ENCODE data around the gene ALKAL2. TPM values are rescaled to one million over a fixed set of nuclear protein-coding genes. Genes with fewer than 3 reads are reported as not detected.

ALKAL2 gene
- total and polyA plus RNA-seq, 2 of the 13 experiments (the other 11 are each of a cell fraction or from before 2014, with no cell fraction given), result 0.22 to 1.7 TPM

DNA sequence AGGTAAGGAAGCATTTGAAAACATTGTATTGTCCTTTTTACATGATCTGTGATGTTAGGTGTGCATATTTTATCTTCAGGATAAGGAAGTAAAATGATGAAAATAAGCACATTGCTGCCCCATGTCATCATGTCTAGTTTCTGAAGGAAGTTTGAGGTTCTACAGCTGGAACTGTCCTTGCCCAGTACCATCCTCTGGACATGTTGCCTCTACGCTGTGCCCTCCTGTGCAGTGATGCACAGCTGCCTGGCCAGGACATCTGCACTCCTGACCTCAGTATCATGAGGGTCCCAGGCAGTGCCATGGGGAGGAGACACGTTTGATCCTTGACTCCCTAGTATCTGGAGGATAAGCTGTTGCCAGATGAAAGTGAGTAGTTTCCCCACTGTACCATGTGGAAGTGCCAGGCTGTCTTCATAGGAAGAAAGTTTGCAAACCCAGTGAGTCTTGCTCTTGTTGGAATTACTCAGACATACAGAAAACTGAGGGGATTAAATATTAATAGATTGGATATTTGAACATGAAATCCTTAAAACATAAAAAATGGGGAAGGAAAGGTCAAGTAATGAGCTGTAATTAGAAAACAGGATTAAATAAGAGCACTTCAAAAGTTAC, 9.5 kb downstream of the ALKAL2 start:
- Histone ChIP-seq H3K27ac (ENCODE audit: extremely low read length, insufficient read depth, low read length) (no peak overlapping the region), H3K4me1 (ENCODE audit: insufficient read depth, low read length) (peaks cover 2% of the 10 kb centered on the region; the same call in 1 of the 2 replicates), H2AFZ (ENCODE audit: low read length) (no peak overlapping the region), H3K9me3 (ENCODE audit: low read length) (no peaks in the 10 kb centered on the region), H3K9ac (ENCODE audit: insufficient read depth, low read depth, low read length) (no peak overlapping the region), H3K4me3 (replicated peaks in 1 of 3; ENCODE audit: insufficient read depth in 1 of 3, low read depth in 2 of 3, low read length in 3 of 3) (no peak overlapping the region), H3K36me3 (replicated peaks in 1 of 2; ENCODE audit: control insufficient read depth in 1 of 2, insufficient read depth in 2 of 2, low read length in 2 of 2) (peaks cover 36 to 79% of the 10 kb centered on the region in 2 experiments), H4K20me1 (ENCODE audit: insufficient read depth, low read length) (peaks cover 27% of the 10 kb centered on the region), H3K27me3 (ENCODE audit: control insufficient read depth in 1 of 2, insufficient read depth in 2 of 2, low read length in 2 of 2) (no peaks in the 10 kb centered on the region), H3K79me2 (ENCODE audit: insufficient read depth, low read length) (peaks cover 56% of the 10 kb centered on the region), H3K4me2 (ENCODE audit: low read depth, low read length) (no peak overlapping the region)
- 90% methylated on average over 2 of the region's 2 CpGs for WGBS (ENCODE audit: low lambda C conversion rate)
- ChIA-PET CTCF (ENCODE audit: low intra/inter-chr PET ratio, low total read pairs) (no interaction called here), POLR2A (interaction anchor here (0.6 kb wide), 1 partner anchor 14 kb away, joined by 3 read pairs; the partner anchor contains the start of gene ACP1)
- no TSS peak for BruUV-seq (replicated peaks)
- no peak for ATAC-seq
- TF ChIP-seq RBM22 (optimal IDR thresholded peaks at IDR 0.05; ENCODE audit: low read length) (peak; percentile 87), SMARCE1 (IDR thresholded peaks at IDR 0.05; ENCODE audit: borderline replicate concordance) (no peak)
- DNase-seq (ENCODE audit: low spot score), result no peak
- no peak for FAIRE-seq
- in situ Hi-C loops (cut with HindIII; ENCODE audit: extremely low pct_ligation_motif_present, low pct_unique_long_range_greater_than_20kb), result no loop called here
- intact Hi-C loops (cut with micrococcal nuclease; ENCODE audit: unreplicated experiment), result no loop called here

DNA sequence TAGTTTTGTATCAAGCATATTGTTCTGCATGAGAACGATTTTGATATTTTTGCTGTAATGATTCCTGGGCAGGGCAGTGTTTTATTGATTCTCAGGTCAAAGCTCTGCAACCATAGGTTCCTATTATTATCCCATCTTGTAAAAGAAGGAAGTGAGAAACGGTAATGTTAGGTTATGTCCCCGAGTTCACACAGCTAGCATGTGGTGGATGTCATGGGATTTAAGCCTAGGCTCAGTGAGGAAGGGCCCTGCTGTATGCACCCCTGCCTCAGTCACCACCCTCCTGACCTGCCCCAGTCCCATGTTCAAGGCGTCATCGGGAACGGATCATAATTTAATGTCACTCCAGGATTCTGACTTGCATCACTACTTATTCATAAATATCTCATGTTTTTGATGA, 12.4 kb downstream of the ALKAL2 start:
- in situ Hi-C loops (cut with HindIII; ENCODE audit: extremely low pct_ligation_motif_present, low pct_unique_long_range_greater_than_20kb), result no loop called here
- no peak for FAIRE-seq
- 95% methylated on average over 6 of the region's 6 CpGs for WGBS (ENCODE audit: low lambda C conversion rate)
- Histone ChIP-seq H3K27me3 (ENCODE audit: control insufficient read depth in 1 of 2, insufficient read depth in 2 of 2, low read length in 2 of 2) (no peaks in the 10 kb centered on the region), H3K9ac (ENCODE audit: insufficient read depth, low read depth, low read length) (no peak overlapping the region), H3K4me2 (ENCODE audit: low read depth, low read length) (no peak overlapping the region), H3K4me1 (ENCODE audit: insufficient read depth, low read length) (peaks cover 27% of the 10 kb centered on the region), H3K79me2 (ENCODE audit: insufficient read depth, low read length) (peaks cover 86% of the 10 kb centered on the region), H4K20me1 (ENCODE audit: insufficient read depth, low read length) (peaks cover 55% of the 10 kb centered on the region), H2AFZ (ENCODE audit: low read length) (no peak overlapping the region), H3K27ac (ENCODE audit: extremely low read length, insufficient read depth, low read length) (no peak overlapping the region), H3K36me3 (replicated peaks in 1 of 2; ENCODE audit: control insufficient read depth in 1 of 2, insufficient read depth in 2 of 2, low read length in 2 of 2) (peaks cover 39 to 95% of the 10 kb centered on the region in 2 experiments), H3K9me3 (ENCODE audit: low read length) (no peaks in the 10 kb centered on the region), H3K4me3 (replicated peaks in 1 of 3; ENCODE audit: insufficient read depth in 1 of 3, low read depth in 2 of 3, low read length in 3 of 3) (no peak overlapping the region)
- intact Hi-C loops (cut with micrococcal nuclease; ENCODE audit: unreplicated experiment), result no loop called here
- ChIA-PET POLR2A (interaction anchor here (1.4 kb wide), 1 partner anchor 100 kb away, joined by 3 read pairs; no protein-coding TSS in a partner anchor), CTCF (ENCODE audit: low intra/inter-chr PET ratio, low total read pairs) (interaction anchor here (0.8 to 1.6 kb wide), 3 partner anchors 15 to 104 kb away, joined by 3 to 6 read pairs (median 3); no protein-coding TSS in a partner anchor)
- BruUV-seq (replicated peaks), result no TSS peak
- TF ChIP-seq RBM22 (optimal IDR thresholded peaks at IDR 0.05; ENCODE audit: low read length), result peak; percentile 37
- no peak for TF ChIP-seq NFKB2 (CRISPR knock-in tag; IDR thresholded peaks at IDR 0.05; ENCODE audit: borderline replicate concordance)
- DNase-seq (ENCODE audit: low spot score), result no peak
- no peak for ATAC-seq

All from HepG2 (cell line).